ENCODE measurements around the gene ECSIT. TPM values are rescaled to one million over a fixed set of nuclear protein-coding genes. Genes with fewer than 3 reads are reported as not detected.

ECSIT gene
- polyA plus RNA-seq, 2 of the 4 experiments (the other 2 are of a cell fraction) = 23.0 to 29.7 TPM

- TF ChIP-seq SMC3 (IDR thresholded peaks at IDR 0.05) (no peak), HMGXB4 (CRISPR knock-in tag; IDR thresholded peaks at IDR 0.05; ENCODE audit: borderline replicate concordance) (no peak), NPAS2 (CRISPR knock-in tag; IDR thresholded peaks at IDR 0.05; ENCODE audit: borderline replicate concordance) (no peak), BCL3 (IDR thresholded peaks at IDR 0.05) (no peak)
These were observed 27.9 kb upstream of the ECSIT start (continued) for GRCh38 chr19:11556634-11557420.

- ChIA-PET CTCF (interaction anchor here (0.7 kb wide), 1 partner anchor 12 kb away, joined by 3 read pairs; no protein-coding TSS in a partner anchor), POLR2A (interaction anchor here (0.5 kb wide), 2 partner anchors 185 to 261 kb away, joined by 3 to 4 read pairs; no protein-coding TSS in a partner anchor)
These were observed 26.3 kb upstream of the ECSIT start for GRCh38 chr19:11555246-11555645.

GRCh38 chr19:11554160-11554559 is 25.2 kb upstream of the ECSIT start:
- CTCF ChIA-PET = interaction anchor here (0.6 kb wide), 2 partner anchors 12 to 43 kb away, joined by 3 to 5 read pairs; no protein-coding TSS in a partner anchor
- no peak for ATAC-seq
- POLR2A ChIA-PET = no interaction called here
- Histone ChIP-seq H3K9me3 (no peaks in the 10 kb centered on the region), H3K4me2 (no peak overlapping the region), H3K4me1 (peaks cover 4% of the 10 kb centered on the region; the same call in 1 of the 3 replicates), H3K27ac (no peak overlapping the region), H3K4me3 (no peak overlapping the region)
- FAIRE-seq = no peak
- 99% methylated on average over 8 of the region's 12 CpGs for WGBS (ENCODE audit: missing lambda C conversion rate)
- no peak for DNase-seq (ENCODE audit: low read depth in 1 of 2, low spot score in 1 of 2)
- TF ChIP-seq NR3C1 (IDR thresholded peaks at IDR 0.05) (no peak), SREBF2 (IDR thresholded peaks at IDR 0.05) (no peak), BCL3 (IDR thresholded peaks at IDR 0.05) (no peak), POLR2AphosphoS2 (conservative IDR thresholded peaks at IDR 0.05; ENCODE audit: low read length) (no peak), ZNF302 (CRISPR knock-in tag; IDR thresholded peaks at IDR 0.05) (no peak), CHD4 (IDR thresholded peaks at IDR 0.05; ENCODE audit: borderline replicate concordance) (no peak), RARB (CRISPR knock-in tag; IDR thresholded peaks at IDR 0.05) (no peak), EHMT2 (IDR thresholded peaks at IDR 0.05; ENCODE audit: low read depth) (no peak), CHD2 (IDR thresholded peaks at IDR 0.05; ENCODE audit: low read length, partially characterized antibody) (no peak), HOXA7 (CRISPR knock-in tag; IDR thresholded peaks at IDR 0.05) (no peak)

More at GRCh38 chr19:11555246-11555645, 26.3 kb upstream of the ECSIT start:
- Histone ChIP-seq H3K4me2 (no peak overlapping the region), H3K27ac (no peak overlapping the region), H3K9me3 (no peaks in the 10 kb centered on the region), H3K4me3 (no peak overlapping the region), H3K4me1 (peaks cover 6% of the 10 kb centered on the region; the same call in 2 of the 3 replicates)
- TF ChIP-seq ZC3H11A (IDR thresholded peaks at IDR 0.05) (no peak), E2F6 (IDR thresholded peaks at IDR 0.05; ENCODE audit: borderline replicate concordance, low read depth) (no peak), MYC (IDR thresholded peaks at IDR 0.05; ENCODE audit: borderline replicate concordance, low read length) (no peak)
- DNase-seq (ENCODE audit: low read depth in 1 of 2, low spot score in 1 of 2) (no peak), ATAC-seq (no peak), FAIRE-seq (no peak)
- WGBS (ENCODE audit: missing lambda C conversion rate) = 87% methylated on average over 6 of the region's 6 CpGs
